Measurements from ENCODE around the gene SNORC. TPM values are rescaled to one million over a fixed set of nuclear protein-coding genes. Genes with fewer than 3 reads are reported as not detected.

SNORC gene
- total and polyA plus RNA-seq, 2 donors from 2014 or later = 2.7 to 3.3 TPM

DNA sequence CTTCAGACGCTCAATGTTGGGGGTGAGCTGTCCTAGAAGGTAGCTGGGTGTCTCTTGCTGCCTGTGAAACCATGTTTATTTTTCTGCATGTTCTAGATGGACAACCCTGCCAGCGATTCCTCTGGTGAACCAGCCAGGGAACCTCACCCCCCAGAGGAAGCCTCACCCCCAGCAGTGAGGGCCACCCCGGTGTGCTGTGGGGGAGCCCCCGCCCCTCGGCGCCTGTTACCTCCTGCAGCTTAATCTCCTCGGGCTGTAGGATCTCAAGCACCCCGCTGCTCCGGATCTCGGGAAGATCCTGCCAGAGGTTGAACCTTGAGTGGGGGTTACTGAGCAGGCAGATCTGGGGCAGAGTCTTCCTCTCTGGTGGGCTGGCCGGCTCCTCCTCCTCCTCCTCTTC, 50.0 kb downstream of the SNORC start:
- FAIRE-seq (no peak), DNase-seq (no peak)
- no peak overlapping the region for H3K27ac ChIP-seq (ENCODE audit: low read depth in 2 of 2, low read length in 2 of 2)
- peaks cover 5% of the 10 kb centered on the region for H3K27me3 ChIP-seq (ENCODE audit: control insufficient read depth, insufficient read depth, low read length)
- TF ChIP-seq, protein P1, sequence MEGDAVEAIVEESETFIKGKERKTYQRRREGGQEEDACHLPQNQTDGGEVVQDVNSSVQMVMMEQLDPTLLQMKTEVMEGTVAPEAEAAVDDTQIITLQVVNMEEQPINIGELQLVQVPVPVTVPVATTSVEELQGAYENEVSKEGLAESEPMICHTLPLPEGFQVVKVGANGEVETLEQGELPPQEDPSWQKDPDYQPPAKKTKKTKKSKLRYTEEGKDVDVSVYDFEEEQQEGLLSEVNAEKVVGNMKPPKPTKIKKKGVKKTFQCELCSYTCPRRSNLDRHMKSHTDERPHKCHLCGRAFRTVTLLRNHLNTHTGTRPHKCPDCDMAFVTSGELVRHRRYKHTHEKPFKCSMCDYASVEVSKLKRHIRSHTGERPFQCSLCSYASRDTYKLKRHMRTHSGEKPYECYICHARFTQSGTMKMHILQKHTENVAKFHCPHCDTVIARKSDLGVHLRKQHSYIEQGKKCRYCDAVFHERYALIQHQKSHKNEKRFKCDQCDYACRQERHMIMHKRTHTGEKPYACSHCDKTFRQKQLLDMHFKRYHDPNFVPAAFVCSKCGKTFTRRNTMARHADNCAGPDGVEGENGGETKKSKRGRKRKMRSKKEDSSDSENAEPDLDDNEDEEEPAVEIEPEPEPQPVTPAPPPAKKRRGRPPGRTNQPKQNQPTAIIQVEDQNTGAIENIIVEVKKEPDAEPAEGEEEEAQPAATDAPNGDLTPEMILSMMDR (IDR thresholded peaks at IDR 0.05; ENCODE audit: borderline replicate concordance, extremely low read depth, insufficient read depth) = no peak
- no peaks in the 10 kb centered on the region for H3K36me3 ChIP-seq (ENCODE audit: control insufficient read depth in 2 of 3, insufficient read depth in 3 of 3, low read length in 3 of 3)
- intact Hi-C loops (cut with DNase I) = no loop called here
- peaks cover 2 to 4% (median 2%) of the 10 kb centered on the region in 3 donors for H3K9me3 ChIP-seq (ENCODE audit: control insufficient read depth in 2 of 3, insufficient read depth in 1 of 3, low read length in 3 of 3)
- no peaks in the 10 kb centered on the region for H3K4me1 ChIP-seq (ENCODE audit: control insufficient read depth in 2 of 3, insufficient read depth in 2 of 3, low read depth in 1 of 3, low read length in 3 of 3)
- no peak overlapping the region for H3K4me3 ChIP-seq (ENCODE audit: low read length in 3 of 3)
- H3K9ac ChIP-seq (ENCODE audit: low read length in 3 of 3) = no peak overlapping the region

DNA sequence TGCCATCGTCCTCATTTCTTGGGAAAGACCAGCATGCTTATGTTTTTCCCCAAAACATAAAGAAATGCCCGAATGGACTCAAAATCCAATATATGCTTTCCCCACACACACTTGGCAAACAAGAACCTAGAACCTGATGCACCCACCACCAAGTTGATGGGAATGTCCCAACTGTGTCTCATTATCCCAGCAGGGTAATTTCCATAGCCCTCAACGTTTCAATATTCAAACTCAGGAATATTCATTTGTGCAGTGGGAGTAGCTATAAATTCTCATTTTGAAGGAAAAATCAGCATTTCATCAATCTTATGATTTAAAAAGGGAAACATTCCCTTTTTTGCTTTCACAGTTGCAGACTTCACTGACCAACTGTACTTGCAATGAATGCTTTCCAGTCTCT, 50.7 kb downstream of the SNORC start:
- Histone ChIP-seq H3K9me3 (ENCODE audit: control insufficient read depth in 2 of 3, insufficient read depth in 1 of 3, low read length in 3 of 3) (peaks cover 2 to 4% (median 2%) of the 10 kb centered on the region in 3 donors), H3K4me1 (ENCODE audit: control insufficient read depth in 2 of 3, insufficient read depth in 2 of 3, low read depth in 1 of 3, low read length in 3 of 3) (no peaks in the 10 kb centered on the region), H3K9ac (ENCODE audit: low read length in 3 of 3) (no peak overlapping the region), H3K27me3 (ENCODE audit: control insufficient read depth, insufficient read depth, low read length) (peaks cover 12% of the 10 kb centered on the region), H3K36me3 (ENCODE audit: control insufficient read depth in 2 of 3, insufficient read depth in 3 of 3, low read length in 3 of 3) (no peaks in the 10 kb centered on the region), H3K27ac (ENCODE audit: low read depth in 2 of 2, low read length in 2 of 2) (no peak overlapping the region), H3K4me3 (ENCODE audit: low read length in 3 of 3) (no peak overlapping the region)
- TF ChIP-seq, protein P1 (IDR thresholded peaks at IDR 0.05; ENCODE audit: borderline replicate concordance, extremely low read depth, insufficient read depth) = no peak
- FAIRE-seq (no peak), DNase-seq (no peak)
- intact Hi-C loops (cut with DNase I) = no loop called here

DNA sequence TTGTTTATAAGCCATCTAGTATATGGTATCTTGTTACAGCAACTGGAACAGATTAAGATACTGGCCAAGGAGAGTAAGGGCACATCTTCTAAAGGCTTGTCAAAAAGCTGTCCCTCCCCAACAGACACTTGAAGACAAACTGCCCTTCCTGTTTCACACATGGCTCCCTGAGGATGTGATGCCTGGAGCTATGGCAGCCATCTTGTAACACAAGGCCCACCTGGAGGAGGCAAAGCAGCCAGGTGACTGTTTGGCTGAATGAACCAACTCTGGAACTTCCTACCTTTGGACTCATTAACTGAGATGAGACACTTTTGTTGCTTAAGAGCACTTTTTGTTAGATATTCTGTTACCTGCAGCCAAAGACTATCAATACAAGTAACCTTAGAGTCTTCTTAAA, 54.4 kb downstream of the SNORC start:
- H3K9me3 ChIP-seq (ENCODE audit: control insufficient read depth in 2 of 3, insufficient read depth in 1 of 3, low read length in 3 of 3) = peaks cover 2 to 4% (median 2%) of the 10 kb centered on the region in 3 donors
- no peaks in the 10 kb centered on the region for H3K36me3 ChIP-seq (ENCODE audit: control insufficient read depth in 2 of 3, insufficient read depth in 3 of 3, low read length in 3 of 3)
- H3K27me3 ChIP-seq (ENCODE audit: control insufficient read depth, insufficient read depth, low read length) = peaks cover 24% of the 10 kb centered on the region
- DNase-seq (no peak), FAIRE-seq (no peak)
- H3K9ac ChIP-seq (ENCODE audit: low read length in 3 of 3) = no peak overlapping the region
- peaks cover 0 to 2% (median 0%) of the 10 kb centered on the region in 3 donors for H3K4me1 ChIP-seq (ENCODE audit: control insufficient read depth in 2 of 3, insufficient read depth in 2 of 3, low read depth in 1 of 3, low read length in 3 of 3)
- TF ChIP-seq, protein P1 (IDR thresholded peaks at IDR 0.05; ENCODE audit: borderline replicate concordance, extremely low read depth, insufficient read depth) = no peak
- intact Hi-C loops (cut with DNase I) = no loop called here
- no peak overlapping the region for H3K27ac ChIP-seq (ENCODE audit: low read depth in 2 of 2, low read length in 2 of 2)
- no peak overlapping the region for H3K4me3 ChIP-seq (ENCODE audit: low read length in 3 of 3)
